Uterus (tissue), 4 donors: ENCODE measurements around the gene RPS18. TPM values are rescaled to one million over a fixed set of nuclear protein-coding genes. Genes with fewer than 3 reads are reported as not detected.

ENCODE experiments used
- DNase-seq, 2 donors: peaks; one replicate each; pipeline ENCODE4 v3.0.0-alpha.2; 2019 to 2020
- H3K27ac ChIP-seq, 2 donors: fragments of 200-600 bp; sonication (generic); 1 replicate in 1 of 2; 2 replicates in 1 of 2; pipeline ENCODE4 v1.5.1; 2016 to 2018
- H3K27me3 ChIP-seq, 2 donors: fragments of 200-600 bp; sonication (generic); one replicate each; pipeline ENCODE4 v1.5.1; 2018 to 2019; ENCODE audit warnings: control low read depth in 1 of 2
- H3K36me3 ChIP-seq, 2 donors: fragments of 200-600 bp; sonication (generic); one replicate each; pipeline ENCODE4 v1.5.1; 2019; ENCODE audit warnings: control low read depth in 1 of 2
- H3K4me1 ChIP-seq, 2 donors: fragments of 200-600 bp; sonication (generic); one replicate each; pipeline ENCODE4 v1.5.1; 2018 to 2019; ENCODE audit warnings: control low read depth in 1 of 2
- H3K4me3 ChIP-seq, 2 donors: fragments of 200-600 bp; sonication (generic); 1 replicate in 1 of 2; 2 replicates in 1 of 2; pipeline ENCODE4 v1.5.1; 2018 to 2019; ENCODE audit warnings: mild to moderate bottlenecking in 1 of 2
- H3K9me3 ChIP-seq, 2 donors: fragments of 200-600 bp; sonication (generic); one replicate each; pipeline ENCODE4 v1.5.1; 2019; ENCODE audit warnings: control low read depth in 1 of 2
- POLR2A ChIP-seq, 2 donors: fragments of 450-650 bp; IDR thresholded peaks; one replicate each; pipeline ENCODE4 v1.6.1; 2016; ENCODE audit warnings: antibody characterized with exemption in 2 of 2, mild to moderate bottlenecking in 1 of 2, moderate library complexity in 1 of 2
- intact Hi-C: fragments of 100-400 bp; cut with DNase I; formaldehyde crosslinking; loops from one replicate; pipeline ENCODE4 v1.15.1; 2023; ENCODE audit warnings: low total_unique reads
- total RNA-seq, 4 donors: library from RNA; depleted of rRNA in 3 of 4; stranded (reverse); fragments of >200 nt in 3 of 4; gene quantifications; one replicate each; pipeline versions ENCODE4 v1.1.0 to v1.2.4, GENCODE V29; 2014 to 2023
- TF ChIP-seq, protein P1 (sequence below), 4 experiments: fragments of 200-600 bp in 2 of 4; fragments of 450-650 bp in 2 of 4; sonication (generic) in 2 of 4; IDR thresholded peaks; one replicate each; pipeline ENCODE4 v1.5.1; 2016 to 2019; ENCODE audit warnings: antibody characterized with exemption in 4 of 4, mild to moderate bottlenecking in 2 of 4, moderate library complexity in 1 of 4
- donor health status: DM: yes; HTN: yes; CAD: no.

Gene RPS18
- total RNA-seq, 4 donors from 2014 or later, result 2,386 to 5,510 (median 4,061) TPM

DNA sequence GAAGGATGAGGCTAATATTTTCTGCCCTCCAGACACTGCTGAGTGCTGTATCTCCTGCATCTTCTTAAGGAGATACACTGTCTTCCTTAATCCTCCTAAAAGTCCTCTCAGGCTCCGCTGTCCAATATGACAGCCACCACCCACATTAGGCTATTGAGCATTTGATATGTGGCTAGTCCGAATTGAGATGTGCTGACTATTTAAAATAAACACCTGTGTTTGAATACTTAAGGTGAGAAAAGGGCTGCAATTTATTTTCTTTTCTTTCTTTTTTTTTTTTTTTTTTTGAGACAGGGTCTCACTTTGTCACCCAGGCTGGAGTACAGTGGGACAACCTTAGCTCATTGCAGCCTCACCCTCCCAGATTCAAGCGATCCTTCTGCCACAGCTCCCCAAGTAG, 30.0 kb downstream of the RPS18 start:
- intact Hi-C loops, result no loop called here
- Histone ChIP-seq H3K4me3 (no peak overlapping the region), H3K27me3 (no peaks in the 10 kb centered on the region), H3K9me3 (no peaks in the 10 kb centered on the region), H3K27ac (no peak overlapping the region), H3K36me3 (no peaks in the 10 kb centered on the region), H3K4me1 (peaks cover 0 to 7% of the 10 kb centered on the region in 2 donors)
- DNase-seq, result no peak
- TF ChIP-seq, protein P1, sequence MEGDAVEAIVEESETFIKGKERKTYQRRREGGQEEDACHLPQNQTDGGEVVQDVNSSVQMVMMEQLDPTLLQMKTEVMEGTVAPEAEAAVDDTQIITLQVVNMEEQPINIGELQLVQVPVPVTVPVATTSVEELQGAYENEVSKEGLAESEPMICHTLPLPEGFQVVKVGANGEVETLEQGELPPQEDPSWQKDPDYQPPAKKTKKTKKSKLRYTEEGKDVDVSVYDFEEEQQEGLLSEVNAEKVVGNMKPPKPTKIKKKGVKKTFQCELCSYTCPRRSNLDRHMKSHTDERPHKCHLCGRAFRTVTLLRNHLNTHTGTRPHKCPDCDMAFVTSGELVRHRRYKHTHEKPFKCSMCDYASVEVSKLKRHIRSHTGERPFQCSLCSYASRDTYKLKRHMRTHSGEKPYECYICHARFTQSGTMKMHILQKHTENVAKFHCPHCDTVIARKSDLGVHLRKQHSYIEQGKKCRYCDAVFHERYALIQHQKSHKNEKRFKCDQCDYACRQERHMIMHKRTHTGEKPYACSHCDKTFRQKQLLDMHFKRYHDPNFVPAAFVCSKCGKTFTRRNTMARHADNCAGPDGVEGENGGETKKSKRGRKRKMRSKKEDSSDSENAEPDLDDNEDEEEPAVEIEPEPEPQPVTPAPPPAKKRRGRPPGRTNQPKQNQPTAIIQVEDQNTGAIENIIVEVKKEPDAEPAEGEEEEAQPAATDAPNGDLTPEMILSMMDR (IDR thresholded peaks at IDR 0.05), result no peak
- no peak for TF ChIP-seq POLR2A (IDR thresholded peaks at IDR 0.05)

DNA sequence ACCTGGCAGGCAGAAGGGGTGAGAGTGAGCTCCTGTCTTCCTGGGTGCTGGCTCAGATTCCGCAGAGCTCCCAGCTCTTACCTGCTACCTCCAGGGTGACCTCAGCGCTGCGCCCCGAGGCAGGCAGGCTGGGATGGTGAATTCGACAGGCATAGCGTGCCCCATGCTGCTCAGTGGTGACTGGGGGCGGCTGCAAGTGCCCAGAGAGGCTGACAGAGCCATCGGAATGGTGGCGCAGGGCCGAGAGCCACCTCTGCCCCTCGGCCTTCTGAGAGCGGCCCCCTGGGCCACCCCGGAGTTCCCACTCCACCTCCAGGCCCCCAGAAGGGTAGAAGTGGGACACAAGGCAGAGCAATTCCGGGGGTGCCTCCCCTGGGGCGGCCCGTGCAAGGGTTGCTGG, 32.3 kb downstream of the RPS18 start:
- H3K27ac ChIP-seq, result no peak overlapping the region
- TF ChIP-seq, protein P1 (IDR thresholded peaks at IDR 0.05), result no peak
- TF ChIP-seq POLR2A (IDR thresholded peaks at IDR 0.05), result no peak
- no peaks in the 10 kb centered on the region for H3K27me3 ChIP-seq
- H3K36me3 ChIP-seq, result no peaks in the 10 kb centered on the region
- no peaks in the 10 kb centered on the region for H3K9me3 ChIP-seq
- intact Hi-C loops, result no loop called here
- no peak for DNase-seq
- H3K4me1 ChIP-seq, result no peaks in the 10 kb centered on the region
- H3K4me3 ChIP-seq, result no peak overlapping the region

DNA sequence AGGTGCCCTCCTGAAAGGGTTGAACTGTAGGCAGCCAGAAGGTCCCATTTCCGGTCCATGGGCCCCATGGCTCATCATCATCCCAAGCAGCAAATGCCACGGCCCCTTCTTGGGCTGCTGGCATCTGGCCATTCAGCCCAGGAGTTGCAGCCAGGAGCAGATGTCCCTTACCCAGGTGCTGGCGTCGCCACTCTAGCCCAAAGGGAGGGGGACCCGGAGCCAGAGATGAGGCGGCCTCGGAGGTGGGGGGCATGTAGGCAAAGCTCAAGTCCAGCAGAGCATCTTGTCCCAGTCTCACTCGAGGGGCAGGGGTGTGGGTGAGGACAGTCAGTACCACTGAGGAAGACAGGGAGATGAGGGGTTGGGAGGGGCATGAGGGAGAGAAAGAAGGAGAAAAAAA, 33.2 kb downstream of the RPS18 start:
- Histone ChIP-seq H3K4me1 (no peaks in the 10 kb centered on the region), H3K27ac (no peak overlapping the region), H3K36me3 (no peaks in the 10 kb centered on the region), H3K4me3 (no peak overlapping the region), H3K9me3 (no peaks in the 10 kb centered on the region), H3K27me3 (no peaks in the 10 kb centered on the region)
- no peak for DNase-seq
- no peak for TF ChIP-seq POLR2A (IDR thresholded peaks at IDR 0.05)
- TF ChIP-seq, protein P1 (IDR thresholded peaks at IDR 0.05), result no peak
- intact Hi-C loops, result no loop called here

DNA sequence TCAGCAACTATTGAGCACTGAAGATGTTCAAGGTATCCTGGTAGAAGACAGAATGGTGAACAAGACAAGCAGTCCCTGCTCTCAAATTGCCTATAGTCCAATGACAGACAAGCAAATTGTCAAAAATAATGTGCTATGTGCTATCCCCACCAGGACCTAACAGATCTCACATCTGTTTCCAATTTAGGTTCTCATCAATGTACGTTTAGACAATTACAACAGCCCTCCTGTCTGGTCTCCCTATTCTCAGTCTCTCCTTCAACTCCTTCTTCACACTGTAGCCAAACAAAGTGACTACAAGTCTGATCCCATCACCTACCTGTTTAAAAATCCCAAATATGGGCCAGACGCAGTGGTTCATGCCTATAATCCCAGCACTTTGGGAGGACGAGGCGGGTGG, 34.5 kb downstream of the RPS18 start:
- H3K27me3 ChIP-seq, result no peaks in the 10 kb centered on the region

DNA sequence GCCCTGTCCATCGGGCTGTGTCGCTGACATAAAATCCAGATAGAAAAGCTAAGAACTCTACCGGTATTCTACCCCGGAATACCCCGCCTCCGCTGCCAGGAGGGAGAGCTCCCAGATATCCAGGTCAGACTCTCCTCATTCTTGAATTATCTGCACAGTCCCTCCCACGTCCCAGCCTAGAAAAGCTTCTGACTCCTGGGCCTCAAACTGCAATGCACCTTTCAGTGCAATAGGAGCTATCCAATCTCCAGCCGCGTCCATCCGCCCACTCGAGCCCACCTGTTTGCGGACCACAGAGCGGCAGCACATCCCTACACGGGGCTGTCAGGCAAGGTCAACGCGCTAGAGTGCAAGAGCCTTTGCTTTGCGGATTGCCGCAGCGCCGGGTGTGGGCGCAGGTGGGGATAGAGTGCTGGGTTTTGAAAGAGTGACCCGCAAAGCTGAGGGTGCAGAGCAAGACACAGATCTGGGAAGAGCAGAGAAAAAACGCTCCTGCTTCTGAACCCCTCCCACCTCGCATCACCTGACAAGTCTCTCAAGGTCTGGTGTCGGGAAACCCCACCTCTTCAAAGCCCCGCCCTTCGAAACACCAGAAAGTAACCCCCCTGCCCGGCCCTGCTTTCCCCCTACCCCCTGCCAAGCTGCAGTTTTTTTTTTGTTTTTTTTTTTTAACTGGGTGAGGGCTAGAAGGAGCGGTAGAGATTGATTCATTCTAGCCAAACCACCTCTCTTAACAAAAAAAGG, 40.7 kb downstream of the RPS18 start:
- Histone ChIP-seq H3K4me3 (peak overlapping the region; percentile 77 to 90), H3K4me1 (peaks cover 0 to 5% of the 10 kb centered on the region in 2 donors), H3K27me3 (no peaks in the 10 kb centered on the region), H3K27ac (peak overlapping the region; percentile 96 to 98), H3K9me3 (no peaks in the 10 kb centered on the region), H3K36me3 (no peaks in the 10 kb centered on the region)
- intact Hi-C loops, result no loop called here
- peak; percentile 68 to 77 for DNase-seq
- no peak for TF ChIP-seq POLR2A (IDR thresholded peaks at IDR 0.05)
- TF ChIP-seq, protein P1 (IDR thresholded peaks at IDR 0.05), result no peak

More for the DNA sequence above, 34.5 kb downstream of the RPS18 start:
- Histone ChIP-seq H3K4me1 (no peaks in the 10 kb centered on the region), H3K36me3 (no peaks in the 10 kb centered on the region), H3K9me3 (no peaks in the 10 kb centered on the region), H3K4me3 (no peak overlapping the region), H3K27ac (no peak overlapping the region)
- intact Hi-C loops, result no loop called here
- no peak for TF ChIP-seq POLR2A (IDR thresholded peaks at IDR 0.05)
- TF ChIP-seq, protein P1 (IDR thresholded peaks at IDR 0.05), result no peak
- no peak for DNase-seq
